Lower leg skin (tissue), 4 donors: ENCODE measurements around the gene RNF224. TPM values are rescaled to one million over a fixed set of nuclear protein-coding genes. Genes with fewer than 3 reads are reported as not detected.

ENCODE experiments used
- DNase-seq, 2 donors: peaks; one replicate each; pipeline ENCODE4 v3.0.0-alpha.2; 2019; ENCODE audit warnings: low spot score in 2 of 2
- H3K4me3 ChIP-seq: fragments of 200-600 bp; sonication (generic); 2 replicates; pipeline ENCODE4 v1.5.1; 2017; ENCODE audit warnings: mild to moderate bottlenecking, low read depth; ENCODE audit not compliant: poor library complexity, severe bottlenecking
- CTCF ChIP-seq, 3 donors: fragments of 450-650 bp; IDR thresholded peaks; one replicate each; pipeline ENCODE4 v1.5.1; 2016; ENCODE audit warnings: antibody characterized with exemption in 3 of 3, mild to moderate bottlenecking in 3 of 3, moderate library complexity in 2 of 3
- POLR2A ChIP-seq, 2 donors: fragments of 450-650 bp; IDR thresholded peaks; one replicate each; pipeline ENCODE4 v1.6.1; 2016 to 2017; ENCODE audit warnings: antibody characterized with exemption in 2 of 2, mild to moderate bottlenecking in 1 of 2, moderate library complexity in 1 of 2
- WGBS, 2 donors: methylation state at CpG; one replicate each; pipeline ENCODE4 v1.1.5; 2018; 5-methylcytosine and 5-hydroxymethylcytosine counted together
- intact Hi-C: fragments of 100-400 bp; cut with DNase I; formaldehyde crosslinking; loops from one replicate; pipeline ENCODE4 v1.15.0; 2023; ENCODE audit warnings: low total_unique reads
- total RNA-seq, 4 donors: library from RNA; depleted of rRNA; stranded (reverse); fragments of >200 nt; gene quantifications; one replicate each; pipeline ENCODE4 v1.1.0, GENCODE V29; 2016

Gene RNF224
- total RNA-seq, 4 donors from 2014 or later: 0.25 to 3.2 (median 2.4) TPM; not detected in 1

- no peak for TF ChIP-seq POLR2A (IDR thresholded peaks at IDR 0.05)
- no peak for TF ChIP-seq CTCF (IDR thresholded peaks at IDR 0.05)
- WGBS, 2 donors: 67 to 81% methylated on average over 11 to 13 of the region's 14 CpGs
- no peak for DNase-seq
- no peak overlapping the region for H3K4me3 ChIP-seq
- intact Hi-C loops: no loop called here
Observed at GRCh38 chr9:137193771-137194170, 33.5 kb upstream of the RNF224 start.

- DNase-seq: no peak
- no peak overlapping the region for H3K4me3 ChIP-seq
- 47 to 63% methylated on average over 6 to 15 of the region's 16 CpGs for WGBS, 2 donors
- intact Hi-C loops: no loop called here
- TF ChIP-seq CTCF (IDR thresholded peaks at IDR 0.05) (no peak), POLR2A (IDR thresholded peaks at IDR 0.05) (no peak)
Observed at GRCh38 chr9:137194388-137194787, 32.9 kb upstream of the RNF224 start.

- no peak for DNase-seq
- 66 to 68% methylated on average over 8 to 10 of the region's 10 CpGs for WGBS, 2 donors
- intact Hi-C loops: no loop called here
- no peak for TF ChIP-seq CTCF (IDR thresholded peaks at IDR 0.05)
- TF ChIP-seq POLR2A (IDR thresholded peaks at IDR 0.05): no peak
- no peak overlapping the region for H3K4me3 ChIP-seq
Observed at GRCh38 chr9:137194909-137195308, 32.4 kb upstream of the RNF224 start.

- no peak overlapping the region for H3K4me3 ChIP-seq
- no peak for TF ChIP-seq CTCF (IDR thresholded peaks at IDR 0.05)
- TF ChIP-seq POLR2A (IDR thresholded peaks at IDR 0.05): no peak
- 49 to 55% methylated on average over 14 to 21 of the region's 21 CpGs for WGBS, 2 donors
- DNase-seq: no peak
- intact Hi-C loops: no loop called here
Observed at GRCh38 chr9:137195525-137196220, 31.6 kb upstream of the RNF224 start.

- intact Hi-C loops: no loop called here
- DNase-seq: no peak
- 62 to 63% methylated on average over 15 to 16 of the region's 19 CpGs for WGBS, 2 donors
- TF ChIP-seq CTCF (IDR thresholded peaks at IDR 0.05) (no peak), POLR2A (IDR thresholded peaks at IDR 0.05) (no peak)
- no peak overlapping the region for H3K4me3 ChIP-seq
Observed at GRCh38 chr9:137198051-137198901, 29.0 kb upstream of the RNF224 start.
